GM21529 (cell line): Measurements from ENCODE around the gene TMEM132D.

Source experiments
- ATAC-seq: cut with Tn5 transposase; IDR thresholded peaks from one replicate; pipeline ENCODE4 v1.9.1; 2021; ENCODE audit not compliant: unreplicated experiment

The TMEM132D gene

GRCh38 chr12:129750421-129750820, 153.4 kb downstream of the TMEM132D start:
- ATAC-seq, result no peak

GRCh38 chr12:129746318-129746717, 157.5 kb downstream of the TMEM132D start:
- no peak for ATAC-seq

GRCh38 chr12:129729170-129729569, 174.7 kb downstream of the TMEM132D start:
- ATAC-seq, result no peak

- no peak for ATAC-seq
Observed at GRCh38 chr12:129727100-129727499, 176.7 kb downstream of the TMEM132D start.

- ATAC-seq, result no peak
Observed at GRCh38 chr12:129723260-129723659, 180.6 kb downstream of the TMEM132D start.

- ATAC-seq, result no peak
Observed at GRCh38 chr12:129720618-129721017, 183.2 kb downstream of the TMEM132D start.

- no peak for ATAC-seq
Observed at GRCh38 chr12:129719416-129719815, 184.4 kb downstream of the TMEM132D start.

- ATAC-seq, result no peak
Observed at GRCh38 chr12:129717438-129717837, 186.4 kb downstream of the TMEM132D start.

GRCh38 chr12:129716825-129717224, 187.0 kb downstream of the TMEM132D start:
- ATAC-seq, result no peak

- no peak for ATAC-seq
Observed at GRCh38 chr12:129706716-129707115, 197.1 kb downstream of the TMEM132D start.

GRCh38 chr12:129704232-129704830, 199.5 kb downstream of the TMEM132D start:
- ATAC-seq, result no peak

- no peak for ATAC-seq
Observed at GRCh38 chr12:129701631-129702101, 202.2 kb downstream of the TMEM132D start.

GRCh38 chr12:129700036-129700435, 203.8 kb downstream of the TMEM132D start:
- ATAC-seq, result no peak

- no peak for ATAC-seq
Observed at GRCh38 chr12:129696926-129697325, 206.9 kb downstream of the TMEM132D start.

- ATAC-seq, result no peak
Observed at GRCh38 chr12:129696405-129696804, 207.4 kb downstream of the TMEM132D start.

GRCh38 chr12:129693731-129694130, 210.1 kb downstream of the TMEM132D start:
- no peak for ATAC-seq

GRCh38 chr12:129687731-129688130, 216.1 kb downstream of the TMEM132D start:
- ATAC-seq, result no peak

GRCh38 chr12:129681830-129682229, 222.0 kb downstream of the TMEM132D start:
- ATAC-seq, result no peak

- ATAC-seq, result no peak
Observed at GRCh38 chr12:129681151-129681550, 222.7 kb downstream of the TMEM132D start.

GRCh38 chr12:129676411-129676810, 227.4 kb downstream of the TMEM132D start:
- no peak for ATAC-seq

GRCh38 chr12:129675947-129676346, 227.9 kb downstream of the TMEM132D start:
- ATAC-seq, result no peak

- no peak for ATAC-seq
Observed at GRCh38 chr12:129675496-129675895, 228.3 kb downstream of the TMEM132D start.

- no peak for ATAC-seq
Observed at GRCh38 chr12:129673806-129674205, 230.0 kb downstream of the TMEM132D start.
